ENCODE measurements around the gene TMEM98.

GRCh38 chr17:32899236-32900013 lies 28.5 kb upstream of the TMEM98 start:
- TF ChIP-seq CTCF (conservative IDR thresholded peaks at IDR 0.05 in 1 of 2, IDR thresholded peaks at IDR 0.05 in 1 of 2; ENCODE audit: extremely low read depth in 1 of 2, insufficient read depth in 1 of 2, low read depth in 1 of 2, low read length in 2 of 2) (no peak), EZH2 (IDR thresholded peaks at IDR 0.05; ENCODE audit: borderline replicate concordance, low read length) (no peak)

All from mammary epithelial cell (primary cell).